Activated T-cell treated with anti-CD3 and anti-CD28 coated beads, Interleukin-2, amount 50 U/mL, for 4 hours (primary cell): ENCODE results near the gene FUCA2. TPM values are rescaled to one million over a fixed set of nuclear protein-coding genes. Genes with fewer than 3 reads are reported as not detected.

Source experiments
- ATAC-seq, 2 donors: fragments of 200-7000 bp; cut with Tn5 transposase; one replicate each; pipeline ENCODE4 v1.10.0; 2021
- DNase-seq: peaks from one replicate; pipeline ENCODE4 v3.0.0-alpha.2; 2020
- H3K27me3 Mint-ChIP-seq: one replicate; pipeline ENCODE4 v1.8.0; 2021; ENCODE audit warnings: low read depth, mixed read lengths
- H3K36me3 Mint-ChIP-seq: one replicate; pipeline ENCODE4 v1.8.0; 2022; ENCODE audit warnings: mixed read lengths; ENCODE audit not compliant: insufficient read depth
- H3K4me1 Mint-ChIP-seq: one replicate; pipeline ENCODE4 v1.8.0; 2021; ENCODE audit warnings: low read depth, mixed read lengths
- H3K4me3 Mint-ChIP-seq: one replicate; pipeline ENCODE4 v1.8.0; 2021; ENCODE audit warnings: mild to moderate bottlenecking, moderate library complexity, mixed read lengths
- H3K9me3 Mint-ChIP-seq: one replicate; pipeline ENCODE4 v1.8.0; 2021; ENCODE audit warnings: mixed read lengths
- total RNA-seq, 3 donors: library from RNA; stranded (reverse); gene quantifications; one replicate each; pipeline ENCODE4 v1.2.1, GENCODE V29; 2021

FUCA2 gene
- total RNA-seq, 3 donors from 2014 or later: 5.2 to 5.6 (median 5.5) TPM

DNA sequence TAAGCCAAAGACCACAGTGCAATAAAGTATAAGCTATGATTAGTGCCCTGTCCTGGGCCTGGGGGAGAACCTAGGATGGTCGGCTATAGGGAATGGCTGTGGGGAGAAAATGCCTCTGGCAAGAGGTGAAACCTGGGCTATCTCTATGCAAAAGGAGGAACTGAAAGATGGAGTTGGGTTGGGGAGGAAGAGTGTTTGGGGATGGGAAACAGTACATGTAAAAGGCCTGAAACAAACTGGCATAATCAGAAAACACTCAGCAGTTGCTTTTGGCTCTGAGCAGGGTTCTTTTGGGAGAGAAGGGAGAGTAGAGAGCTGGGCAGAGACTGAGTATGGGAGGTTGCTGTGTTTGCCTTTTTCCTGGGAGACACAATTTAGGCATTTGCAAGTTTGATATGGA lies 31.9 kb upstream of the FUCA2 start:
- DNase-seq (no peak), ATAC-seq (no peak)
- peaks cover 3% of the 10 kb centered on the region for H3K36me3 Mint-ChIP-seq
- H3K9me3 Mint-ChIP-seq: no peaks in the 10 kb centered on the region
- no peak overlapping the region for H3K4me3 Mint-ChIP-seq
- H3K4me1 Mint-ChIP-seq: peaks cover 89% of the 10 kb centered on the region
- H3K27me3 Mint-ChIP-seq: no peaks in the 10 kb centered on the region

DNA sequence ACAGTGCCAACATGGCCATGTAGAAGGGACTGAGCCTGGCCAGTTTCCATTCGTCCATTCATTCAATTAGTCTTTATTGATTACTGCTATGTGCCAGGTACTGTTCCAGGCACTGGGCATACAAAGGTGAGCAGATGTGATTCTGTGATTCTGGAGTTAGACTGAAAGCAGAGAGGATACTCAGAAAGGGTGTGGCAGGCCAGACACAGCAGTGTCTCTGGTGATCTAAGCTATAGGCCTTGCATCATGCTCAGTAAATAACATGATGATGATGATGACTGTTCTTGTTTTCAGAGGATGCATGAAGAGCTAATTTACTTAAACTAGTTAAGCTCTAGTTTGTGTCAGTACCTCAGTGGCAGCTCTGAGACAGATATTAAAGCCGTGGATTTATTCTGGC lies 31.4 kb upstream of the FUCA2 start:
- DNase-seq: no peak

DNA sequence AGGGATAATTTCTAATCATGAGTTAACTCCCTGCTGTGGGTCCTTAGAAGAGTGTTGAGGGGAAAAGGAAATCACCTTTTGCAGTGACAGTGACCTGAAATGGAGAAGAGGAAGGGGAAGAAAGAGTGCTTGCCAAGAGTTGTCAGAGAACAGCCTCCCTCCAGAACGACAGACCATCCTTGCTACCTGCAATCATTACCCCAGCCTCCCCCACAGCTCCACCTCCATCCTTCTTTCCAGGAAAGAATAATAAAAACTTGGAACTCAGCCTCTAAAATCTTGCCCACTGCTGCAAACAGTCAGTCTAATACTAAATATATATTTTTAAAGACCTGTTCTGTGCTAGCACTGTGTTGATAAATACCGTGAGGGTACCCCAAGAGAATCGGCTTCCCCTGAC lies 28.7 kb upstream of the FUCA2 start:
- H3K27me3 Mint-ChIP-seq: no peaks in the 10 kb centered on the region
- H3K36me3 Mint-ChIP-seq: no peaks in the 10 kb centered on the region
- ATAC-seq: no peak
- H3K4me1 Mint-ChIP-seq: peaks cover 74% of the 10 kb centered on the region
- DNase-seq: no peak
- H3K9me3 Mint-ChIP-seq: no peaks in the 10 kb centered on the region
- peak overlapping the region; percentile 84 for H3K4me3 Mint-ChIP-seq

More for the DNA sequence above, 31.4 kb upstream of the FUCA2 start:
- Mint-ChIP-seq H3K9me3 (no peaks in the 10 kb centered on the region), H3K27me3 (no peaks in the 10 kb centered on the region), H3K4me1 (peaks cover 88% of the 10 kb centered on the region), H3K36me3 (peaks cover 3% of the 10 kb centered on the region), H3K4me3 (no peak overlapping the region)
- ATAC-seq: peak; percentile 23 to 33

DNA sequence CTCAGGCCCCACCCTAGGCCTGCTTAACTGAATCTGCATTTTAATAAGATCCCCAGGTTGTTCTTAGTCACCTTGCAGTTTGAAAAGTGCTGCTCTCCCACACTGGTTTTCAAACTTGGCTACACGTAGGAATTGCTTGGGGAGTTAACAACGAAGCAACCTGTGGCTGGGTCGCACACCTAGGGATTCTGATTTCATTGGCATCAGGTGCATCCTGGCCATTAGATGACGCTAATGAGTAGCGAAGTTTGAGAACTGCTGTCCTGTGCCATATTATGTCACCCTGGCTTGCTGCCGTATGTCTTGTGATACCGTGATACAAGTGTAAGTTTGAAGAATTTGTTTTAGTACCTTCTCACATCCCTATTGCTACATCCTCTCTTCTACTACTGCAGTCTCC lies 28.2 kb upstream of the FUCA2 start:
- DNase-seq: no peak
- no peaks in the 10 kb centered on the region for H3K9me3 Mint-ChIP-seq
- ATAC-seq: no peak
- H3K4me1 Mint-ChIP-seq: peaks cover 69% of the 10 kb centered on the region
- H3K27me3 Mint-ChIP-seq: no peaks in the 10 kb centered on the region
- H3K36me3 Mint-ChIP-seq: no peaks in the 10 kb centered on the region
- peak overlapping the region; percentile 84 for H3K4me3 Mint-ChIP-seq

DNA sequence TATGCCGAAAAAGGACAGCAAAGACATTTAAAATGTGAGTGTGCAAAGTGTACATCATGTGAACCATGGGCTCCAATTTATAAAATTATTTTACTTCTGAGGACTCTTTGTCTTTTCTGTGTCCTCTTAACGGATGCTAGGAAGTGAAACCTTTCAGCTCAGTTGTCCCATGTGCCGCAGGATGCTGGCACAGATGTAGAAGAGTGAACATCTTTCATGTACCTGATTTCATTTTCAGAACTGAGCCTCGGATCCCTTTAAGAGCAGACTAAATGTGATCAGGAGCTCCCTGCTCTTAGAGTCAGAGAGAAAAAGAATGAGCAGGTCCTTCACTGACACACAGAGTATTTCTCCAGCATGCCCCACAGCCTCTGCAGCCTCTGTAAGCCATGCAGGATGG lies 27.6 kb upstream of the FUCA2 start:
- H3K36me3 Mint-ChIP-seq: no peaks in the 10 kb centered on the region
- H3K4me1 Mint-ChIP-seq: peaks cover 63% of the 10 kb centered on the region
- DNase-seq: no peak
- no peak for ATAC-seq
- H3K4me3 Mint-ChIP-seq: peak overlapping the region; percentile 84
- no peaks in the 10 kb centered on the region for H3K9me3 Mint-ChIP-seq
- H3K27me3 Mint-ChIP-seq: no peaks in the 10 kb centered on the region

DNA sequence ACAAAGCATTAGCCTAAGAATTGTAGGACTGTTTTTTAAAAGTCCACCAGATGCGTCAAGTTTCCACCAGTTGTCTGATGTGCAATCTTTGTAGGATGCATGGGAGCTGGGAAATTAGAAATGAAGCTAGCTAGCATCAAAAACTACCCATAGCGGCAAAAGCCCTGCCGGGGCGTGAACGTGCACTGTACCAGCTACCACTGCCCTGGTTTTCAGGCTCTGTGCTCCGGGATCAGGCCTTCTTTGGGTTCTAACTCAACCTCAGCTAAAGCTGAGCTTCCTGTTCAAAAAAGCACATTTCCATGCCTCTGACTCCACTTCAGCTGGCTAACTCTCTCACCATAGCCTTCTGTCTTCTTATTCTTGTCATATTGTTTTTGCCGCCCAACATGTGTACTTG lies 26.9 kb upstream of the FUCA2 start:
- no peaks in the 10 kb centered on the region for H3K27me3 Mint-ChIP-seq
- H3K9me3 Mint-ChIP-seq: no peaks in the 10 kb centered on the region
- DNase-seq: no peak
- H3K36me3 Mint-ChIP-seq: no peaks in the 10 kb centered on the region
- peak overlapping the region; percentile 84 for H3K4me3 Mint-ChIP-seq
- H3K4me1 Mint-ChIP-seq: peaks cover 58% of the 10 kb centered on the region
- ATAC-seq: no peak

DNA sequence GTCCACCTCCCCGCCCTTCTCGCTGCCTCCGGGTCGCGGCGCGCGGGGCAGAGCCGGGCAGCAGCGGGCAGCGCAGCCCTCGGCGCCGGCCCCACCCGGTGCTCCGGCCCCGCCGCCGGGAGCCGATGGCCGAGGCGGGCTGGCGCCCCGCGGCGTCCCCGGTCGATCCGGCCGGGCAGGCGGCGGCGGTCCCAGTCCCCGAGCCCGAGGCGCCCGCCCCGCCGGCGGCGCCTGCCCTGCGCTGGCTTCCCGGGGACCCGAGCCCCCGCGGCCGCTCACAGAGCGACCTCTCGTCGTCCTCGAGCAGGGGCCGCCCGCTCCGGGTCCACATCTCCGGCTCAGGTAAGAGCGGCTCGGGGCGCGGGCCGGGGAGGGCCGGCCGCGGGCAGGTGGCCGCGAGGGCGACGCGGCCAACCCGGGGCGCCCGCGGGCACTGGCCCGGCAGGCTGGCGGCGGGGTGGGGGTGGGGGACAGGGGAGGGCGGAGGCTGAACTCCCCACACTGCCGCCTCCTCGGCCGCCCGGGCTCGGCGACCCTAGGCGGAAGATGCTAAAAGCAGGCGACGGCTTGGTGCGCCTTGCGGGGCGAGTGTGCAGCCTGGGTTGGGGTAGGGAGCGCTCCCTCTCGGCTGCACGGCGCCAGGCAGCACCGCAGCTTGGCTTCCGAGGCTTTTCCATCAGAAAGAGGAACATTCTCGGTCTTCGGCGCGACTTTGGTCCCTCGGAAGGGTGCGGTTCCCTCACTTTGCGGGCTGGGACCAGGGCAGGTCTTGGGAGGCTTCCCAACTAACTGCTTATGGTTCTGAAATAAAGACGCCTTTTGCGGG lies 25.6 kb upstream of the FUCA2 start:
- ATAC-seq (peak; percentile 73 to 75), DNase-seq (peak; percentile 55)
- peak overlapping the region; percentile 84 for H3K4me3 Mint-ChIP-seq
- H3K9me3 Mint-ChIP-seq: no peaks in the 10 kb centered on the region
- no peaks in the 10 kb centered on the region for H3K27me3 Mint-ChIP-seq
- H3K4me1 Mint-ChIP-seq: peaks cover 45% of the 10 kb centered on the region
- H3K36me3 Mint-ChIP-seq: no peaks in the 10 kb centered on the region

DNA sequence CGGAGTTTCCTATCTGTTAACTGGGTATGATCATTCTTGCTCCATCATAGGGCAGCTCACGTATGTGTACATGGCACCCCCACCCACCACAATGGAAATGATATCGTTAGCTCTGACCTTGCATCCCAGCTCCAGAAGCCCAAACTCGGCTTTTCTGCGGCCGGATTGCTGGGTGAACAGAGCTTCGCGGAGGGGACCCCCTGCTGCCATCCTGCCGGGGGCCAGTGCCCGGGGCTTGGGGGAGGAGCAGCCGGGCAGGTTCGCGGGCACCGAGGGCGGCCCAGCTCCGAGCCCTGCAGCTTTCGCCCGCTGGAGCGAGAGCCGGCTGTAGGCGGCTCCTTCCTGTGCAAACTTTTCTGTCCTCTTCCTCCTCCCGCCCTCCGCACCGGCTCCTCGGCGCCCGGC lies 24.9 kb upstream of the FUCA2 start:
- peak; percentile 77 to 78 for ATAC-seq
- Mint-ChIP-seq H3K36me3 (no peaks in the 10 kb centered on the region), H3K27me3 (no peaks in the 10 kb centered on the region), H3K4me1 (peaks cover 39% of the 10 kb centered on the region), H3K9me3 (no peaks in the 10 kb centered on the region), H3K4me3 (peak overlapping the region; percentile 79)
- DNase-seq: peak; percentile 27

DNA sequence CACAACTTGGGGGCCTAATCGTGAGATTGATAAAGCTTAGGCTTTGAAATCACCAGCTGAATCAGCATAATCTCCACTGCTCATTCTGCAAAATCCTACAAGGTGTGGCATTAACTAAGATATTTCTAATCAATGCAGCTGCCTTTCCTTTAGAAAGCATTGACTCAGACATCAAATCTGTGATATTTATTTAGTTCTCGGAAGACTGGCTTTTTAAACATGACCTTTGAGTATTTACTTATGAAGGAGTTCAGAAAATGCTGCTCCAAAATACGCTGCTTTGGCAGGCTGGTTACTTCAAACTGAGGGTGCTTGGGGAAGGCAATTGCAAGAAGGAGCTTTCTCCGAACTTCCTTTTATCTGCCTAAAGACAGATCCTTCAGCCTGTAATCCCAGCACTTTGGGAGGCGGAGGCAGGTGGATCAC lies 23.7 kb upstream of the FUCA2 start:
- no peaks in the 10 kb centered on the region for H3K9me3 Mint-ChIP-seq
- DNase-seq: no peak
- ATAC-seq: no peak
- H3K4me3 Mint-ChIP-seq: peak overlapping the region; percentile 16
- H3K4me1 Mint-ChIP-seq: peaks cover 30% of the 10 kb centered on the region
- H3K36me3 Mint-ChIP-seq: no peaks in the 10 kb centered on the region
- no peaks in the 10 kb centered on the region for H3K27me3 Mint-ChIP-seq

DNA sequence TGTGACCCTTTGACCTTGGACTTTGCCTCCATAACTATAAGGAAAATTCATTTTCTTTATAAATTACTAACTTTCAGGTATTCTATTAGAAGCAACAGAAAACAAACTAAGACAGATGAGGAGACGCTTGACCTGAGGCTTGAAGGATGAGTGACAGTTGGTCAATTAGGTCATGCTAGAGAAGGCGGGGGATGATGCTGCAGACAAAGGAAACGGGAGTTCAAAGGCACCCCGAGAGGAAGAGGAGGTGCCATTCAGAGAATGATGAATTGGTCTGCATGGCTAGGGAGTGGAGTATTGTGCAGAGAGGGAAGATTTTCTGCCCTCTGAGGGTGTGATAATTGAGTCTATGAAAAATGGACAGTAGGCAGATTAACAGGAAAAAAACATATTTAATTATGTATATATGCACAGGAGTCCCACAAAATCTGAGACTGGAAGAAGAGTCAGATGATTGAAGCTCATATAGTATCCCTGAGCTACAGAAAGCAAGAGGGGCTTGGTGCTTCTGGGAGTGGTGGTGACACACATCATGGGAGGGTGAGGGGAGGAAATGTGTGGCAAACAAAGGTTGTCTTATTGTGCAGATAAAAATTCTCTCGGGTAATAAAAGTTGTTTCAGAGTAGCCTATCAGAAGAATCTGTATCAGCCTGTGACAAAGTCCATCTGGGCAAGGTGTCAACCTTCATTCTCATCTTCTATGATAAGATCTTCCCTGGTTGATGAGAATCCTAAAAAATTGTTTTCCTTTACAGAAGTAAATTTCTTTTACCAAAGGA lies 20.4 kb upstream of the FUCA2 start:
- no peak for DNase-seq
- ATAC-seq: no peak
- no peak overlapping the region for H3K4me3 Mint-ChIP-seq
- H3K27me3 Mint-ChIP-seq: no peaks in the 10 kb centered on the region
- H3K9me3 Mint-ChIP-seq: no peaks in the 10 kb centered on the region
- H3K4me1 Mint-ChIP-seq: peaks cover 19% of the 10 kb centered on the region
- H3K36me3 Mint-ChIP-seq: no peaks in the 10 kb centered on the region

DNA sequence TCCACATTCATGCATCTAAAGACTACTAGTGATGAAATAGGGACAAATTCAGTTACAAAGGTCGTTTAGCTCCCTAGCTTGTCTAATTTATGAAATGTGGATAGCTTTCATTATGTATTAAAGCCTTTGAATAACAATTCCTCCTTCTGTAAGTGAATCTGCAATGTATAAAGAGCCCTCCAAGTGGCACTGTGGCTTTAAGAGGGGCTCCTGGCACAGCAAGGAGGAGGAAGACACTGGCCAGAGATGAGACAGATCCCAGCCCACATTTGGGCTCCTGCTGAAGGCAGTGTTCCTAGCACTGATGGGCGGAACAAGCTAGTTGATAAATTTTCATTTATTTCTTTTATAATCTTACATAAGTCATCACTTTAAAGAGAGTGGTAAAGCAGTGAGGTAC lies 17.6 kb upstream of the FUCA2 start:
- Mint-ChIP-seq H3K36me3 (no peaks in the 10 kb centered on the region), H3K27me3 (no peaks in the 10 kb centered on the region), H3K4me1 (peaks cover 14% of the 10 kb centered on the region), H3K9me3 (no peaks in the 10 kb centered on the region), H3K4me3 (no peak overlapping the region)
- DNase-seq: no peak
- peak in 1 of 2 donors; percentile 44 for ATAC-seq

DNA sequence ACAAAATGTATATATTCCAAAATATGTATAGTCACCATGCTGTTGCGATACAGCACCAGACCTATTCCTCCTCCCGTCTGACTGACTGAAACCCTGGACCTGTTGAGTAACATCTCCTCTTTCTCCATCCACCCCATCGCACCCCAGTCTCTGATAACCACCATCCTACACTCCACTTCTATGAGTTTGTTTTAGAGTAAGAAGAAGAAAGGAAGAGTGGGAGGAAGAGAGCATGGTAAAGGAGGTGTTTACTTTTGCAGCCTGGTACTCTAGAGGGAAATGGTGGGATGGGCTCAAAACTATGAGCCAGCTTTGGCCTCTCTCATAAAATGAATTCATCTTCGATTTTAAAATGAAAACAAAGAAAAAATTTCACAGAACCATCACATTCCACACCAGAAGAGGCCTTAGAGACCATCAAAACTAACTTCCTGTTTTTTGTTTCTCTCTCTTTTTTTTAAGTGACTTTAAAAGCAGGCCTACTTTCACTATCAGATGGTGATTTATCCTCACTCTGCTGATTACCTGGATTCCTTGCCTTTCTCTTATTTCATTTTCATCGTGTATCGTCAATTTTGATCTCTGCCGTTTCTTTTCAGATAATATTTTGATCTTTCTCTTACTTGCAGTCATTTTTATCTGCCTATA lies 16.8 kb upstream of the FUCA2 start:
- ATAC-seq (peak; percentile 59 to 72), DNase-seq (no peak)
- H3K4me3 Mint-ChIP-seq: no peak overlapping the region
- peaks cover 14% of the 10 kb centered on the region for H3K4me1 Mint-ChIP-seq
- H3K9me3 Mint-ChIP-seq: no peaks in the 10 kb centered on the region
- peaks cover 6% of the 10 kb centered on the region for H3K36me3 Mint-ChIP-seq
- H3K27me3 Mint-ChIP-seq: no peaks in the 10 kb centered on the region

DNA sequence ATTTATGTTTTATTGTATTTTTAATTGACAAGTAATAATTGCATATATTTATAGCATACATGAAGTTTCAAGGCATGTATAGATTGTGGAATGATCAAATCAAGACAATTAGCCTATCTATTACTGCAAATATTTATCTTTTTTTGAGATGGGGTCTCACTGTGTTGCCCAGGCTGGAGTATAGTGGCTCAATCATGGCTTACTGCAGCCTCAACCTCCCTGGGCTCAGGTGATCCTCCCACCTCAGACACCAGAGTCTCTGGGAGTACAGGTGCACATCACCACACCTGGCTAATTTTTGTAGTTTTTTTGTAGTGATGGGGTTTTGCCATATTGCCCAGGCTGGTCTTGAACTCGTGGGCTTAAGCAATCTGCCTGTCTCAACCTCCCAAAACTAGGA lies 16.2 kb upstream of the FUCA2 start:
- Mint-ChIP-seq H3K36me3 (peaks cover 6% of the 10 kb centered on the region), H3K4me3 (no peak overlapping the region), H3K9me3 (no peaks in the 10 kb centered on the region), H3K27me3 (no peaks in the 10 kb centered on the region), H3K4me1 (peaks cover 14% of the 10 kb centered on the region)
- no peak for DNase-seq
- ATAC-seq: no peak

DNA sequence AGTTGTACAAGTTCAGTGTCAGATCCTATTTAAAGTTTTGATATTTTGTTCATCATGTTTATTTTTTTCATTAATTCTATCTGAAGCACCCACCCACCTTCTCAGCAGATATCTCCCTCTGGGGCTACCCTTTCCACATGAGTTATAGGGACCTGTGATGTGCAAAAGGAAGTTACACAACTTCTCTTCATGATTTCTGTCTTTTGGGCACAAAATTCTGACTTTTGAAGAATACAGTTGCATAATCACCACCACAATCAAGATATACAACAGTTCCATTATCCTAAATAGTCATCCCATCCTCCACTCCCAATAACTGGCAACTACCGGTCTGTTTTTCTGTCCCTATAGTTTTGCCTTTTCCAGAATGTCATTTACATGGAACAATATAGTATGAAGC lies 13.8 kb upstream of the FUCA2 start:
- Mint-ChIP-seq H3K9me3 (no peaks in the 10 kb centered on the region), H3K36me3 (peaks cover 6% of the 10 kb centered on the region), H3K4me1 (peaks cover 16% of the 10 kb centered on the region), H3K27me3 (no peaks in the 10 kb centered on the region), H3K4me3 (no peak overlapping the region)
- DNase-seq (no peak), ATAC-seq (no peak)
